GM21360 (cell line): Measurements from ENCODE around the gene KIAA1671.
A peak's percentile ranks its signal among the peaks of the same experiment; 100 is the strongest.
"Not testable (repeated sequence)": the region's sequence is repeated elsewhere in the genome, so short reads cannot be mapped to it uniquely, and the experiment has no call there.

Source experiments
- ATAC-seq: cut with Tn5 transposase; IDR thresholded peaks from one replicate; pipeline ENCODE4 v1.9.1; 2021; ENCODE audit warnings: mild to moderate bottlenecking, moderate library complexity; ENCODE audit not compliant: unreplicated experiment

Gene KIAA1671

DNA sequence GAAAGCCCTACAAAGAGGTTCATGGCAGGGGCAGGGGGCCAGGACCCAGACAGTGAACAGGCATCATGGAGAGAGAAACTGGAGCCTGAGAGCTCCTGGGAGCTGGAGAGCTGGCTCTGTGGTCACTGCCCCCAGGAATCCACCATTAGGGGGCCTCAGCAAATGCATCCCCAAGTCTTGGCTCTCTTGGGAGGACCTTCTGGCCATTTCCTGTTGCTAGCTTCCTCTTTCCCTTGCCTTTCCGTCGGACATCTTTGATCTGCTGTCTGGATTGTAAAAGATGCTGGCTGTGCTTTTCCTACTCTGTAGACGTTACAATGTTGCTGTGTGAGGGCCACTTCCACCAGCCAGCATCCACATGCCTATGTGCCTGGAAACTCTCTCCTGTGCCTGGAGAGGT lies 259.8 kb downstream of the KIAA1671 start:
- ATAC-seq: no peak

DNA sequence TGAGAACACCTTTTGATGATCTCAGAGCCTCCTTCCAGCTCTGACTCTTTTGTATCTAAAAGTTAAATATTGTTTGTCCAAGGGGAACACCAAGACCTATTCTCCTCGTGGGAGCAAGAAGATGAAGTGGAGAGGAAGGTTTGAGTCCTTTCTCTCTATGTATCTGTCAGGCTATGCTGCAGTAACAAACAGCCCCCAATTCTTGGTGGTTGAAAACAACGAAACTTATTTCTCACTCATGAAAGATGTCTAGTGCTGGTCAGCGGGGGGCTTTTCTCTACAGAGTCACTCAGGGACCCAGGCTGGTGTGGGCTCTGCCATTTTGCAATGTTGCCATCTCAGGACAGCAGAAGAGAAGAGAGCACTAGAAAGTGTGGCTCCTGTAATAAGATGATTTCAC lies 260.7 kb downstream of the KIAA1671 start:
- ATAC-seq: no peak

DNA sequence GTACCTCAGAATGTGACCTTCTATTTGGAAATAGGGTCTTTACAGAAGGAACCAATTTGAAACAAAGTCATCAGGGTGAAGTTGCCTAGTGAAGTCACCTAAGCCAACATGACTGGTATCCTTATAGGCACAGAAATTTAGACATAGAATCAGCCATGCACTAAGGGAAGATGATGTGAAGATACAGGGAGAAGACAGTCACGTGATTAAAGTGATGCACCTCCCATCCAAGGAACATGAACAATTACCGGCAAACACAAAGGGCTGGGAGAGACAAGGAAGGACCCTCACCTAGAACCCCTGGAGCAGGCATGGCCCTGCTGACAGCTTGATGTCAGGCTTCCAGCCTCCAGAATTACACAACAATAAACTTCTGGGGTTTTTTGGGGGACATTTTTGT lies 263.7 kb downstream of the KIAA1671 start:
- no peak for ATAC-seq

DNA sequence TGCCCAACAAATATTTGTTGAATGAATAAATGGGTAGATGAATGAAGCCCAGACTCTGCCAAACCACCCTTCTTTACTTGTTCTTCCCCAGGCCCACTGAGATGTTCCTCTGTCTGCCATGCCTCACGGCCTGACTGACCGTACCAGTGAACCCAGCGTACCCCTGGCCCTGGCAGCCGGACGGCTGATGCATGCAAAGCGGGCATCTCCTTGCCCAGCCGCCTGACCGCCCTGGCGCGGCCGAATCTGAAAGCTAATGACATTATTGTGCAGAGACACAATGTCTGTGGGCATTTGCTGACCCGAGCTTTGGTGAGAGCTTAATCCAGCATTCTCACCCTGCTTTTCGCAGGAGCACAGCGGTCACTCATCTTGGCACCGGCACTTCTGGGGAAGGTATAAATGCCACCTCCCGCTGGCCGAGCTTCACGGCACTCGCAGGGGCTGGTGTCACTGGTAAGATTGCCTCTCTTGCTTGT lies 266.7 kb downstream of the KIAA1671 start, which contains the start of gene CRYBB2:
TSS of gene CRYBB2 (plus strand) at position 429 of the 479 bp plus-strand sequence. CDS start 1,791 bp downstream, outside the sequence.
- no peak for ATAC-seq

DNA sequence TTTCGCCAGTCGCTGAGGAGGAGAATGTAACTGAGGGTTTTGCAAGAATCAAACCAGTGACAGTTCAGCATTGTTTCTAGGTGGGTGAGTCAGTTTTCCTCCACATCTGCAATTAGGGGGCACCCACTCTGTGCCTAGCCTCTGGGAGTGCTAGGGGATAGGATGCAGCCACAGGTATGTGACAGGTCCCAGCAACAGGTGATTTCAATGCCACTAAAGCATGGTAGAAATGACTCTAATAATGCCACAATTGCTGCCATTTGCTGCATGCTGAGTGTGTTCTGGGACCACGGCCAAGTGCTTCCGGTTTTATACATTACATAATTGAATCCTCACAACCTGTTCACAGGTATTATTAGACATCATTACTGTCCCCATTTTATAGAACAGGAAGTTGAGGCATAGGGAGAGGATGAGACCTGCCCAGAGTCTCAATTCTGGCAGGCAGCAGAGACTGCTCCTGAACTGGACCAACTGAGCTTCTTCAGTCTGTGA lies 267.5 kb downstream of the KIAA1671 start:
- ATAC-seq: no peak

DNA sequence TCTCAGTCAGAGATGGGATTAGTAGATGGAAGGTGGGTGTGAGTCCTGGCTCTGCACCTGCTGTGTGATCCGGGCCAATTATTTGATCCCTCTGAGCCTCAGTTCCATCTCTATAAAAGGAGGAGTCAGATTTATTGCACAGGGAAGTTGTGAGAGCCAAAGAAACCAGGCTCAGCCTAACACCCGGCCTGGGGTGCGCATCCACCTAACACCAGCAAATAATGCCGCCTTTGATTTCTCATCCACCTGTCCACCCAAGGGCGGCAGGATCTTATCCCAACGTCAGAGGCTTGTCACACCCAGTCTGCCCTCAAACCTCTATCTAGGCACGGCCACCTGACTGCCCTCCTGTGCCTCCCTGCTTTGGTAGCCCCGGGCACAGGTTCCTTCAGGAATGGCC lies 269.3 kb downstream of the KIAA1671 start:
- no peak for ATAC-seq

DNA sequence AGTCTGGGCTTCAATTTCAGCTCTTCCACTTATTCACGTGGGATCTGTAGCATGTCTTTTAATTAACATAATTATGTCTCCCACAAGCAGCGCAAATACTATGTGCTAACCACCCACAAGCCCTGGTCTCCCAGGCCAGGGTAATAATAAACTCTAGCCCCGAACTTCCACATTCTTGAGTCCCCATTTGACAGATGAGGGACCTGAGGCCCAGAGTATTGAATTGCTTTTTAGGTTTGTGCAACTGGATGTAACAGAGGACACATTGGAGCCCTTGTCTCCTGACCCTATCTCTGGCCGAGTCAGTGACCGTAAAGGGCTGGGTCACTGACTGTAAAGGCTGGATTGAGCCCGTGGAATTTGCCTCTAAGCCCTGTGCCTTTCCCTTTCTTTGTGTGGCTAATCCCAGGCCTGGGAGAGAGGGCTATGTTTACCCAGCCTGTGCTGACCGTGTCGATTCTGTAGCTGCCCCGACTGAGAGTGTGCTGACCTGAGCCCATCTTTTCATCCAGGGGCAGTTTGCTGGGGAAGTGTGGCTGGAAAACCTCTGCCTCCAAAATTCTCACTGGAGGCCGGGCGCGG lies 270.8 kb downstream of the KIAA1671 start:
- ATAC-seq: no peak

DNA sequence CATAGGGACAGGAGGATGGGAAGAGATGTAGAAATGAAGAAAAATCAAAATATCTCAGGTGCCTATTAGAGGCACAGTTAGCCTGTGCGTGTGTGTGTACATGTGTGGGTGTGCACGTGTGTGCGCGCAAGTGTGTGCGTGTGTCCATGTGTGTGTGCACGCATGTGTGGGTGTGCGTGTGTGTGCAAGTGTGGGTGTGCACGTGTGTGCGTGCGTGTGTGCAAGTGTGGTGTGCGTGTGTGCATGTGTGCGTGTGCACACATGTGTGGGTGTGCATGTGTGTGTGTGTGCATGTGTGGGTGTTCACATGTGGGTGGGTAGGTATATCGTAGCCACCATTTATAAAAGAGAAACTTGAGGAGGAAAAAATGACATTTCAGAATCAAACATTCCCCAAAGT lies 276.3 kb downstream of the KIAA1671 start:
- ATAC-seq: no peak

DNA sequence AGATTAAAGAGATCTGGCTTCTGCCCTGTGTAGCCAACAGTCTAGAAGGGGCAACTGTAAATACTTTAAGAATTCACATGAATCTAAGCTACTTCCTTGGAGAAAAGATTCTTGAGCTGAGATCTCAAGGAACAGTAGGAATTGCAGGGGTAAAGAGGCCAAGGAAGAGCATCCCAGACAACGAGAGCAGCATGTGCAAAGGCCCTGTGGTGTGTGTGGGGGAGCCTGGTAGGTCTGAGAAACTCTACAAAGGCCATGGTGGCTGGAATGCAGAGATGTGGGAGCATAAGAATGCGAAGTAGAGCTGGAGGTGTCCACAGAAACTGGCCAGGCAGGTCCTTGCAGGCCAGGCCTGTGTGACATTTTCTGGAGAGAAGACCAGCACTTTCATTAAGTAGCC lies 278.2 kb downstream of the KIAA1671 start:
- ATAC-seq: not testable (repeated sequence)

DNA sequence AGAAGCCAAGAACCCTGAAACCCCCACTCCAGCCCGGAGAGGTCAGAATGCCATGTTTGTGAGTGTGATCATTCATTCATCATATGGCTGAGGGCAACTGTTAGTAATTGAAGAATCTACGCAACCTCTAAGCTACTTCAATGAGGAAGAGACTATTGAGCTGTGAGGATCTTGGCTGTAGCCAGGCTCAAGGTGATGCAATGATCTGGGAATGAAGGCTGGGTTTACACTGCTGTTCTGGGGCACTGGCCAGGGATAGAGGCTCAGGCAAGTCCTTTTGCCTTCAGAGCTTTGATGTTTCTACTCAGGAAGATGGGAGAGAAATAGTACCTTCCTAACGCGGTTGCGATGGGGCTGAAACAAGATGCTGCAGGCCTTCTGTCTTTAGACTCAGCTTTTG lies 279.8 kb downstream of the KIAA1671 start:
- ATAC-seq: no peak

DNA sequence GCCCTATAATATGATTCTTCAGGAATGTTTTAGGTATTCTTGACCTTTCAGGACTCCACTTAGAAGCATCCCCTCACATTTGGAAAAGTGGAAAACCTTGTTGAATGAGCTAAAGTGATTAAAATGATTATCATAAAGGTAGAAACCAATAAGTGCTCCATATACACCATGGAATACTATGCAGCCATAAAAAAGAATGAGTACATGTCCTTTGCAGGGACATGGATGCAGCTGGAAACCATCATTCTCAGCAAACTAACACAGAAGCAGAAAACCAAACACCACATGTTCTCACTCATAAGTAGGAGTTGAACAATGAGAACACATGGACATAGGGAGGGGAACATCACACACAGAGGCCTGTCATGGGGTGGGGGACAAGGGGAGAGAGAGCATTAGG lies 281.2 kb downstream of the KIAA1671 start:
- ATAC-seq: not testable (repeated sequence)

DNA sequence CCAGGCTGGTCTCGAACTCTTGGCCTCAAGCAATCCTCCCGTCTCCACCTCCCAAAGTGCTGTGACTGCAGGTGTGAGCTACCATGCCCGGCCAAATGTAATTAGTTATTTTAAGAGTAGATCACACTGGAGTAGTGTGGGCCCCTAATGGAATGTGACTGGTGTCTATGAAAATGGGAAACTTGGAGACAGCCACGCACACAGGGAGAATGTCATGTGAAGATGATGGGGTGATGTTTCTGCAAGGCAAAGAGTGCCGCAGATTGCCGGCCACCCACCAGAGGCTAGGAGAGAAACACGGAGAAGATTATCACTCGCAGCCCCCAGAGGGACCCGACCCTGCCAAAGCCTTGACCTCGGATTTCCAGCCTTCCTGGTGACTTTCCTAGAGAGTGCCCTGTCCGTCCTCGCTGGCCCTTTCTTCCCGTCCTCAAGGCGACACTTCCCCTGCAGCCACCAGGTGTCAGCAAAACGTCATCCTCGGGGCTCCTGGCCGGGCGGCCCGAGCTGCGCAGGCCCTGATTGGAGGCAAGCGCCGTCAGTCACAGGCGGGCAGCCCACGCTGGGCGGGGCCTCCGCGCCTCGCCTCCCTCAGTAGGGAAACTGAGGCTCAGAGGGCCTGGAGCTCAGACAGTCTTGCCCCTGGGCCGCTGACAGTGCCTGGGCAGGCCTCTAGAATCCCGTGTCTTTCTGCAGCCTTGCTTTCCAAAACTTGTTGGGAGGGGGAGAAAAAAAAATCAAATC lies 283.2 kb downstream of the KIAA1671 start:
- ATAC-seq: peak; percentile 63

DNA sequence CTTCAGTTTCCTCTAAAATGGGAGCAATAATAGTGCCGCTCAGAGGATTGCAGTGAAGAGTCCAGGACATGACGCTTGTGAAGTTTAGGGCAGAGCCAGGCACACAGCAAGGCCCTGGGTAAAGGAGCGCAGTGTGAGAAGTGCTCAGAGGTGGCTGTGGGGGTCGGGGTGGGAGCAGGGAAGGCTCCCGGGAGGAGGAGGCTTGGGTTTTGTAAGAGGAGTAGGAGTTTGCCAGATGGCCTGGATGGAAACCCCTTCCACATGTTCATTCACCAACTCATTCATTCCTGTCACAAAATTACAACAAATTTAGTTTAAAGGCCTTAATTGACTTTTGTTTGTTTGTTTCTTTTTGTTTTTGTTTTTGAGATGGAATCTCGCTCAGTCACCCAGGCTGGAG lies 283.9 kb downstream of the KIAA1671 start:
- no peak for ATAC-seq

DNA sequence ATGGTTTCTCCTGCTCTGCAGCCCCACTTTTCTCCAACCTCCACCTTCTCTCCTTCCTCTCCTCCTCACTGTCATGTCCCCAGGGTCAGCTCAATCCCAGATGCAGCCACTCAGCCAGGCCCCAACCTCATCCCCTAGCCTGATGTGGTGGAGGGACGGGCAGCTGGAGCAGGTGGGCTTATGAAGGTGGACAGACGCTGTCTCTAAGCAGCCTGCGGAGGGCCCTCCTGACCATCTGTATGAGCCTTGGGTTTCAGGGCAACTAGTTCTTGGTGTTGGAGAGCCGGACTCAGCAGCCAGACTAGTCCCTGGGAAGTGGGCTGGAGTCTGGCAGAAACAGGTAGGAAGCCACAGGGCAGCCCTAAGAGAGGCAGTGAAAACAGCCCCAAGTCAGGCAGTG lies 285.0 kb downstream of the KIAA1671 start:
- no peak for ATAC-seq

DNA sequence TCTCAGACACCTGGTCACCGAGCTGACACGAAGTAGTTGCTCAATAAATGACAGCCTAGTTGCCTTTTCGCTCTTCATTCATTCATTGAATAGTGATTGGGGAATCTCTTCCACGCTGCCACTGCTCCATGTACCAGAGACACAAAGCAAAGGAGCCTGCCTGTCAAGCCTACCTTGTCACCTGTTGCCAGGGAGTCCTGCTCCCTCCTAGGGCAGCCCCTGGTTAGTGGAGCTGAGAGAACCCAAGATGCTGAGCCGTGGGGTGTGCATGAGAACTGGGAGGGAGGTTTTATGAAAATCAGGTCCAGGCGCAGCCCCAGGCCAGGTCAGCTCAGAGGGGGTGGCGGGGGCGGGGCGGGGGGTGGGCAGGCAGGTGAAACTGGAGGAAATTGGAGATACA lies 285.5 kb downstream of the KIAA1671 start:
- not testable (repeated sequence) for ATAC-seq
